Body of pancreas (tissue), 4 donors: ENCODE results near the gene MRLN. TPM values are rescaled to one million over a fixed set of nuclear protein-coding genes. Genes with fewer than 3 reads are reported as not detected.

Experiments
- ATAC-seq: fragments of 150-250 bp; one replicate; pipeline ENCODE4 v1.9.1; 2016
- DNase-seq, 4 donors: peaks; one replicate each; pipeline ENCODE4 v3.0.0-alpha.2; 2019
- H3K27ac ChIP-seq, 4 donors: fragments of 200-600 bp; sonication (generic); 1 replicate in 3 of 4; 2 replicates in 1 of 4; pipeline versions ENCODE4 v1.5.1 to v1.6.1; 2016 to 2019; ENCODE audit warnings: mild to moderate bottlenecking in 1 of 4, mixed read lengths in 1 of 4, moderate library complexity in 1 of 4
- H3K27me3 ChIP-seq, 2 donors: fragments of 200-600 bp; sonication (generic); one replicate each; pipeline ENCODE4 v1.6.0; 2016; ENCODE audit warnings: mild to moderate bottlenecking in 1 of 2
- H3K36me3 ChIP-seq, 2 donors: fragments of 200-600 bp; sonication (generic); replicated peaks in 1 of 2; 2 replicates each; pipeline ENCODE4 v1.5.1; 2016; ENCODE audit warnings: low read depth in 2 of 2; ENCODE audit not compliant: insufficient read depth in 1 of 2
- H3K4me1 ChIP-seq: fragments of 200-600 bp; sonication (generic); one replicate; pipeline ENCODE4 v1.6.0; 2016
- H3K4me3 ChIP-seq, 2 donors: fragments of 200-600 bp; sonication (generic); 1 replicate in 1 of 2; 2 replicates in 1 of 2; pipeline ENCODE4 v1.5.1; 2016 to 2019
- H3K9me3 ChIP-seq, 3 donors: fragments of 200-600 bp; sonication (generic); 1 replicate in 2 of 3; 2 replicates in 1 of 3; pipeline ENCODE4 v1.5.1; 2016
- POLR2A ChIP-seq, 3 donors: fragments of 450-650 bp; IDR thresholded peaks; one replicate each; pipeline ENCODE4 v1.6.1; 2016; ENCODE audit warnings: antibody characterized with exemption in 3 of 3, mild to moderate bottlenecking in 2 of 3
- WGBS, 2 donors: methylation state at CpG; one replicate each; pipeline ENCODE4 v1.1.5; 2017; 5-methylcytosine and 5-hydroxymethylcytosine counted together
- intact Hi-C: fragments of 100-400 bp; cut with DNase I; formaldehyde crosslinking; loops from one replicate; pipeline ENCODE4 v1.15.1; 2023
- total RNA-seq, 2 donors: library from RNA; depleted of rRNA; stranded (reverse); fragments of >200 nt; gene quantifications; one replicate each; pipeline ENCODE4 v1.1.0, GENCODE V29; 2016
- TF ChIP-seq, protein P1 (sequence below), 7 experiments: fragments of 450-650 bp in 4 of 7; fragments of 200-600 bp in 3 of 7; sonication (generic) in 3 of 7; IDR thresholded peaks; one replicate each; pipeline ENCODE4 v1.5.1; 2016 to 2019; ENCODE audit warnings: antibody characterized with exemption in 7 of 7

MRLN gene
- total RNA-seq, 2 donors from 2014 or later = not detected

DNA sequence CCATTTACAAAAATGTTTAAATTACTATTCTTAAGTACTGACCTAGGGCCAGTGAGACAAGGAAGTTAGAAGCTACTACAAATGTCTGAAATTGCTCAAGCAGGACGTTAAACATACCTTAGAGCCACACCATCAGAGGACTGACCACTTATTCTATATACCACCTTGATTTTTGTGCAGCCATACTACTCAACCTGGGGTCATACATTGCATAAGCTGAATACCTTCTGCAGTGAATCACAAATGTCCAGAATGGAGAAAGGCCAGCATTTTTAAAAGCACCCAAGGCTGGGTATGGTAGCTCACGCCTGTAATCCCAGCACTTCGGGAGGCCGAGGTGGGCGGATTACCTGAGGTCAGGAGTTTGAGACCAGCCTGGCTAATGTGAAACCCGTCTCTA lies 21.2 kb upstream of the MRLN start:
- DNase-seq (no peak), ATAC-seq (no peak)
- no peaks in the 10 kb centered on the region for H3K36me3 ChIP-seq
- WGBS, 2 donors = 63 to 71% methylated on average over 3 to 5 of the region's 6 CpGs
- H3K27ac ChIP-seq = no peak overlapping the region
- intact Hi-C loops = no loop called here
- no peak overlapping the region for H3K4me3 ChIP-seq
- no peak for TF ChIP-seq POLR2A (IDR thresholded peaks at IDR 0.05)
- TF ChIP-seq, protein P1, sequence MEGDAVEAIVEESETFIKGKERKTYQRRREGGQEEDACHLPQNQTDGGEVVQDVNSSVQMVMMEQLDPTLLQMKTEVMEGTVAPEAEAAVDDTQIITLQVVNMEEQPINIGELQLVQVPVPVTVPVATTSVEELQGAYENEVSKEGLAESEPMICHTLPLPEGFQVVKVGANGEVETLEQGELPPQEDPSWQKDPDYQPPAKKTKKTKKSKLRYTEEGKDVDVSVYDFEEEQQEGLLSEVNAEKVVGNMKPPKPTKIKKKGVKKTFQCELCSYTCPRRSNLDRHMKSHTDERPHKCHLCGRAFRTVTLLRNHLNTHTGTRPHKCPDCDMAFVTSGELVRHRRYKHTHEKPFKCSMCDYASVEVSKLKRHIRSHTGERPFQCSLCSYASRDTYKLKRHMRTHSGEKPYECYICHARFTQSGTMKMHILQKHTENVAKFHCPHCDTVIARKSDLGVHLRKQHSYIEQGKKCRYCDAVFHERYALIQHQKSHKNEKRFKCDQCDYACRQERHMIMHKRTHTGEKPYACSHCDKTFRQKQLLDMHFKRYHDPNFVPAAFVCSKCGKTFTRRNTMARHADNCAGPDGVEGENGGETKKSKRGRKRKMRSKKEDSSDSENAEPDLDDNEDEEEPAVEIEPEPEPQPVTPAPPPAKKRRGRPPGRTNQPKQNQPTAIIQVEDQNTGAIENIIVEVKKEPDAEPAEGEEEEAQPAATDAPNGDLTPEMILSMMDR (IDR thresholded peaks at IDR 0.05) = no peak
- no peaks in the 10 kb centered on the region for H3K27me3 ChIP-seq
- no peaks in the 10 kb centered on the region for H3K9me3 ChIP-seq
- H3K4me1 ChIP-seq = no peaks in the 10 kb centered on the region

DNA sequence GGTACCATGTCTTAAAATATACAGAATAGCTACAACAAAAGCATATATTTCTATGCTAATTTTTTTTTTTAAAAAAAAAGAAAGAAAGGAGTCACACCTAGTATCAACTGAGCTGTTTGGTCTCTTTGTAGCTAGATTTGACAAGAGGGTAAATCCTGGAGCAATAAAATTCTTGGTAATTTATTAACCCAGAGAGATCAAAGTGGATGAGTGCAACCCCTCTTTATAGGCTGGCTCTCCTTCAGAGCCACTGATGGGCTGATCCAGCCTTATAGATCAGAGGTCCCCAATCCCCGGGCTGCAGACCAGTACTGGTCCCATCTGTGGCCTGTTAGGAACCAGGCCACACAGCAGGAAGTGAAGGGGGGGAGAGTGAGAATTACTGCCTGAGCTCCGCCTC lies 19.8 kb upstream of the MRLN start:
- H3K27ac ChIP-seq = no peak overlapping the region
- intact Hi-C loops = no loop called here
- no peaks in the 10 kb centered on the region for H3K36me3 ChIP-seq
- no peak for DNase-seq
- no peaks in the 10 kb centered on the region for H3K27me3 ChIP-seq
- 93 to 100% methylated on average over 1 to 2 of the region's 2 CpGs for WGBS, 2 donors
- H3K4me3 ChIP-seq = no peak overlapping the region
- no peaks in the 10 kb centered on the region for H3K4me1 ChIP-seq
- H3K9me3 ChIP-seq = no peaks in the 10 kb centered on the region
- TF ChIP-seq, protein P1 (IDR thresholded peaks at IDR 0.05) = no peak
- no peak for TF ChIP-seq POLR2A (IDR thresholded peaks at IDR 0.05)
- ATAC-seq = no peak

DNA sequence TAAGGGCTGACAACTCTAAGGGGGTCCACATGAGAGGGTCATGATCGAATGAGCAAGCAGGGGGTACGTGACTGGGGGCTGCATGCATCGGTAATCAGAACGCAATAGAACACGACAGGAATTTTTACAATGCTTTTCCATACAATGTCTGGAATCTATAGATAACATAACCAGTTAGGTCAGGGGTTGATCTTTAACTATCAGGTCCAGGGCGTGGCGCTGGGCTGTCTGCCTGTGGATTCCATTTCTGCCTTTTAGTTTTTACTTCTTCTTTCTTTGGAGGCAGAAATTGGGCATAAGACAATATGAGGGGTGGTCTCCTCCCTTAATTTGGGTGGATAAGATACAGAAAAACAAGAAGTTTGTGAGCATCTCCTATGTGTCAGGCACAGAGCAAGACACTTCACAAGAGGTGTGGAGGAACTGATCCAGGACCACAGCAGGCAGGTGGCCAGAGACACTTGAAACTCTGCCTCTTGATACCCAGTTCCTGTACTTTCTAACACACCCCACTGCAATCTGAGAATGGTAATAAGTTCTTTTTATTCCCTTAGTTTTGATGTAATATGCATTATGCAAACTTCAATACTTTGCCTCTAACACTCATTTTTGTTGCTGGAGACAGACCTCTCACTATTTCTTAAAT lies 18.0 kb upstream of the MRLN start:
- H3K4me1 ChIP-seq = no peaks in the 10 kb centered on the region
- H3K36me3 ChIP-seq = no peaks in the 10 kb centered on the region
- 74 to 81% methylated on average over 7 of the region's 7 CpGs for WGBS, 2 donors
- intact Hi-C loops = no loop called here
- no peak for TF ChIP-seq POLR2A (IDR thresholded peaks at IDR 0.05)
- TF ChIP-seq, protein P1 (IDR thresholded peaks at IDR 0.05) = no peak
- no peak overlapping the region for H3K4me3 ChIP-seq
- no peaks in the 10 kb centered on the region for H3K27me3 ChIP-seq
- no peak for ATAC-seq
- no peaks in the 10 kb centered on the region for H3K9me3 ChIP-seq
- H3K27ac ChIP-seq = no peak overlapping the region
- DNase-seq = no peak

DNA sequence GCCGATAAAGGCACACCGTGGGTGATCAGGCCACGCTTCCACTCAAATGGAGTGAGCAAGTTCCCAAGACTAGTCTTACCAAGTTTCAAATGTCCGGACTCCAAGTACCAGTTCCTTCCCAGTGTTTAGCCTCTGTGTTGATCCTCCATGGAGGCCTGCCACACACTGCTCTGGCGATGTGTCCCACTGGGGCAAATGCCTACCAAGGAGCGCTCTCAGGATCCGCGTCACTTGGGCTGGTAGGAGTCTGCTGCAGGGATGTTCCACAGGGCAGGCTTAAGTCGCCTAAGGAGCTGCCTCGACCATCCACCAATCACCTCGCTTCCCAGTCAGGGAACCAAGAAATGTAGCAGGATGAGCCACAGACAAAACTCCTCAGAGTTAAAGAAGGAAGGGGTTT lies 17.4 kb upstream of the MRLN start:
- ATAC-seq (no peak), DNase-seq (no peak)
- Histone ChIP-seq H3K36me3 (no peaks in the 10 kb centered on the region), H3K4me3 (no peak overlapping the region), H3K27me3 (no peaks in the 10 kb centered on the region), H3K27ac (no peak overlapping the region), H3K9me3 (no peaks in the 10 kb centered on the region), H3K4me1 (no peaks in the 10 kb centered on the region)
- intact Hi-C loops = no loop called here
- TF ChIP-seq, protein P1 (IDR thresholded peaks at IDR 0.05) = no peak
- TF ChIP-seq POLR2A (IDR thresholded peaks at IDR 0.05) = no peak
- WGBS, 2 donors = 93 to 94% methylated on average over 10 to 11 of the region's 11 CpGs

DNA sequence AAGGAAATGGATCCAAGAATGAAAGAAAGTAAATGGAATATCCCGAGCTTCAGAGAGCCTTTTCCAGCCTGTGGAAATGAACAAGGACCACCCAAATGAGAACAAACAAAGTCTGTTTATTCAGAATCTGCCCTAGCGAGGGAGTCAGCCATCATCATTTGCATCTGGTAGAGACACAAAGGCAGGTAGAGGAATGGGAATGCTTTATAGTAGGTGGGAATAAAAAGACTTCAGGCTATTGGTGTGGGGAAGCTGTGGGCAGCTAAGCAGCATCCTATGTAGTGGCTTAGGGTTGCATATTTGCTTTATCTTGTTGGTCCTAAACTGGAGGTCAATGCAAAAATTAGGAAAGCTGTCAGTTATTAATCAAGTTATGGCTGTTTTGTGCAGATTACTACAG lies 9.2 kb upstream of the MRLN start:
- no peak for ATAC-seq
- H3K27me3 ChIP-seq = no peaks in the 10 kb centered on the region
- 44 to 62% methylated on average over 2 of the region's 2 CpGs for WGBS, 2 donors
- no peaks in the 10 kb centered on the region for H3K9me3 ChIP-seq
- no peak for TF ChIP-seq POLR2A (IDR thresholded peaks at IDR 0.05)
- TF ChIP-seq, protein P1 (IDR thresholded peaks at IDR 0.05) = no peak
- no peak for DNase-seq
- H3K27ac ChIP-seq = no peak overlapping the region
- intact Hi-C loops = no loop called here
- H3K36me3 ChIP-seq = no peaks in the 10 kb centered on the region
- H3K4me1 ChIP-seq = no peaks in the 10 kb centered on the region
- H3K4me3 ChIP-seq = no peak overlapping the region
